ENCODE measurements around the gene ARHGEF25.

The ARHGEF25 gene

GRCh38 chr12:57623811-57624390 lies 12.7 kb downstream of the ARHGEF25 start:
- Histone ChIP-seq H3K27ac (ENCODE audit: low read depth, low read length) (no peak overlapping the region), H3K4me1 (ENCODE audit: control insufficient read depth, insufficient read depth, low read length) (peaks cover 19% of the 10 kb centered on the region), H3K9ac (ENCODE audit: low read length) (no peak overlapping the region), H3K27me3 (ENCODE audit: control insufficient read depth, insufficient read depth, low read length) (peaks cover 100% of the 10 kb centered on the region), H3K4me3 (ENCODE audit: low read depth, low read length) (no peak overlapping the region), H3K9me3 (ENCODE audit: control insufficient read depth, insufficient read depth, low read depth, low read length) (no peaks in the 10 kb centered on the region), H3K36me3 (ENCODE audit: control insufficient read depth, insufficient read depth, low read length) (no peaks in the 10 kb centered on the region)

GRCh38 chr12:57624441-57625220 lies 13.4 kb downstream of the ARHGEF25 start:
- Histone ChIP-seq H3K36me3 (ENCODE audit: control insufficient read depth, insufficient read depth, low read length) (no peaks in the 10 kb centered on the region), H3K27me3 (ENCODE audit: control insufficient read depth, insufficient read depth, low read length) (peaks cover 100% of the 10 kb centered on the region), H3K9ac (ENCODE audit: low read length) (no peak overlapping the region)

GRCh38 chr12:57625261-57626032 lies 14.2 kb downstream of the ARHGEF25 start:
- Histone ChIP-seq H3K36me3 (ENCODE audit: control insufficient read depth, insufficient read depth, low read length) (no peaks in the 10 kb centered on the region), H3K27me3 (ENCODE audit: control insufficient read depth, insufficient read depth, low read length) (peaks cover 100% of the 10 kb centered on the region), H3K4me1 (ENCODE audit: control insufficient read depth, insufficient read depth, low read length) (peaks cover 14% of the 10 kb centered on the region), H3K9me3 (ENCODE audit: control insufficient read depth, insufficient read depth, low read depth, low read length) (no peaks in the 10 kb centered on the region), H3K9ac (ENCODE audit: low read length) (no peak overlapping the region), H3K4me3 (ENCODE audit: low read depth, low read length) (no peak overlapping the region), H3K27ac (ENCODE audit: low read depth, low read length) (no peak overlapping the region)

More at GRCh38 chr12:57624441-57625220, 13.4 kb downstream of the ARHGEF25 start:
- H3K27ac ChIP-seq (ENCODE audit: low read depth, low read length) = no peak overlapping the region
- no peak overlapping the region for H3K4me3 ChIP-seq (ENCODE audit: low read depth, low read length)
- H3K4me1 ChIP-seq (ENCODE audit: control insufficient read depth, insufficient read depth, low read length) = peaks cover 14% of the 10 kb centered on the region
- no peaks in the 10 kb centered on the region for H3K9me3 ChIP-seq (ENCODE audit: control insufficient read depth, insufficient read depth, low read depth, low read length)

DNA sequence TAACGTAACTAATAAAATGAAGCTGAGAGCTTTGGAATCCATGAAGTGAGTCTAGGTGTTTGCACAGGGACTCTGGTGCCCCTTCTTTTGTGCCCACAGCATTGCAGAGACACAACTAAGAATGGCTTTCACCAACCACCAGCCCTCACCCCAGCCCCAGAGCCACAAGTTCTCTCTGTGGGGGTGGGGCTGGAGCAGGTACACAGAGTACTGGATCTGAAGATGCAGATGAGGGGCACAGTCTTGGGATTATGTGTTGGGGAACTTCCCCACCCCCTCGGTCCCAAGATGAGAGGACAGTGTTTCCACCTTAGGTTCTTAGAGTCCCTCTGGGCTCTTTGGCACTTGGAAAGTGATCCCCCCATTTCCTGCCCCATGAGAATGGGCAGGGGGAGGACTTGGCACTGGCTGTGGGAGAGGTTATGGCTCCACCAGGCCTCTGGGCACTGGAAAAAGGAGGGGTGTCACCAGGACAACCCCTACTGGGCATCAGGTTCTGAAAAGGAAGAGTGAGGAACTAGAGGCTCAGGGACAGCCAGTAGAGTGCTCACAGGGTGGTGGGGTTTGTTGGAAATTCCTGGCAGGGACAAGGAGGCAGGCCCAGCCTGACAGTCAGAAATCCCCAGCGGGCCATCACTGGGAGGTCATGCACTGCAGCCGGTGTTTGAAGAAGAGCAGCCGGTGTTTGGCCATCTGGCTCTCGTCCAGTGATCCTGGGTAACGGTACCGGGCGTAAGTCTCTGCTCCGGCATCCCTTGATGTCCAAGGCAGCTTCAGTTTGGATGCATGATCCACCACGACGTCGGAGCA lies 15.1 kb downstream of the ARHGEF25 start:
- Histone ChIP-seq H3K9me3 (ENCODE audit: control insufficient read depth, insufficient read depth, low read depth, low read length) (no peaks in the 10 kb centered on the region), H3K9ac (ENCODE audit: low read length) (no peak overlapping the region), H3K36me3 (ENCODE audit: control insufficient read depth, insufficient read depth, low read length) (no peaks in the 10 kb centered on the region), H3K4me1 (ENCODE audit: control insufficient read depth, insufficient read depth, low read length) (peaks cover 8% of the 10 kb centered on the region), H3K27me3 (ENCODE audit: control insufficient read depth, insufficient read depth, low read length) (peaks cover 100% of the 10 kb centered on the region), H3K27ac (ENCODE audit: low read depth, low read length) (no peak overlapping the region), H3K4me3 (ENCODE audit: low read depth, low read length) (no peak overlapping the region)

DNA sequence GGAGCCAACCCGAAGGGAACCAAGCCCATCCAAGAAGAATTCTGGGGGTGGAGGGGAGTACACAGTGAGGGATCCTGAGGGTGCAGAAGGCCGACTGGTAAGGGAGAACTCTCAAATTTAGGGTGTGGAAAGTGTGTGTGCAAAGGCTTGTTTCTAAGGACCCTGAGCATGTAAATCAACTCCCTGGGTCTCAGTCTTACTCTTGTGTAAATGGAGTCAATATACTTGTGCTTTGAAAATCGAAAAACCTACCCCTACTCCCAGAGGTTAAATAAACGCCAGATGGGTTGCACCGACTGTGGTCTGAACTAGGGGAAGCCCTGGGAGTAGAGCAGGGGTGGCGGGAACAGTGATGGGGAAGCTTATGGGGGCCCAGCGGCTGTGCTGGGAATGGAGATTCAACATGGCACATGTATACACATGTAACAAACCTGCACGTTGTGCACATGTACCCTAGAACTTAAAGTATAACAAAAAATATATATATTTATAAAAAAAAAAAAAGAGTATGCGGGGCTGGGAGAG lies 15.7 kb downstream of the ARHGEF25 start:
- no peak overlapping the region for H3K9ac ChIP-seq (ENCODE audit: low read length)

DNA sequence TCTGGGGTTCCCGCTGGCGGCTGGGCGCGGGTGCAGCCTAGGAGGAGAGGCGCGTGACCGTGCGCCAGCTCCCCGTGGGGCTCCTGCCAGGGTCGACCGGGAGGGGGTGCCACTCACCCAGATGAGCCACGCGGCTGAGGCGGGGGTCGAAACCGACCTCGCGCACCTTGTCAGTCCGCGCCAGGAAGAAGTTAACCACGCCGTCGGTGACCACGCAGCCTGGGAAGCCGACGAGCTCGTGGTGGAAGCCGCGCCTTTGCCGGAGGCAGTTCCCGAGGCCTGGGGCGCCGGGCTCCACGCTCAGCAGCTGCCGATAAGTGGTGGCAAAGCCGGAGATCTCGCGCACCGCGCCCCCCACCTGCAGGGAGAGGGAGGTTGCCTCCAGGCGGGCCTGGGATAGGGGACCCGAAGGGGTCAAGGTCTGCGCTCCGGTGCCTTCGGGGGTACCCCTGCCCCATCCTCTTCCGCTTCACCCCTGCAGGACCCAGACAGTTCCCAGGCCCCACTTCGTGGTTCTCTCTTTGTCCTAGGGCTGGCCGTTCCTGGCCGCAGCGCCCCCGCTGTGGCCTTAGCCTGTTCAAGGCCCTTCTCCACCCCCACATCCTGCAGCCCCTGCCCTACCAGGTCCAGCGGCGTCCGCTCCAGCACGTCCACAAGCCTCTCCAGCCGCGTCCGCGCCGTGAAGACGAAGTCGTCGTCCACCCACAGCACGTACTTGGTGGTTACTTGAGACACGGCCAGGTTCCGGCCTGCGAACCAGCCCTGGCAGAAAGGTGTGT lies 16.5 kb downstream of the ARHGEF25 start:
- peaks cover 10% of the 10 kb centered on the region for H3K4me1 ChIP-seq (ENCODE audit: control insufficient read depth, insufficient read depth, low read length)
- H3K9me3 ChIP-seq (ENCODE audit: control insufficient read depth, insufficient read depth, low read depth, low read length) = no peaks in the 10 kb centered on the region
- no peak overlapping the region for H3K9ac ChIP-seq (ENCODE audit: low read length)
- H3K36me3 ChIP-seq (ENCODE audit: control insufficient read depth, insufficient read depth, low read length) = no peaks in the 10 kb centered on the region
- H3K4me3 ChIP-seq (ENCODE audit: low read depth, low read length) = peak overlapping the region; percentile 41; the same call in 1 of the 2 replicates
- peaks cover 100% of the 10 kb centered on the region for H3K27me3 ChIP-seq (ENCODE audit: control insufficient read depth, insufficient read depth, low read length)
- H3K27ac ChIP-seq (ENCODE audit: low read depth, low read length) = no peak overlapping the region

More for the DNA sequence above, 15.7 kb downstream of the ARHGEF25 start:
- H3K36me3 ChIP-seq (ENCODE audit: control insufficient read depth, insufficient read depth, low read length) = no peaks in the 10 kb centered on the region
- H3K4me3 ChIP-seq (ENCODE audit: low read depth, low read length) = no peak overlapping the region
- peaks cover 10% of the 10 kb centered on the region for H3K4me1 ChIP-seq (ENCODE audit: control insufficient read depth, insufficient read depth, low read length)
- H3K27ac ChIP-seq (ENCODE audit: low read depth, low read length) = no peak overlapping the region
- H3K27me3 ChIP-seq (ENCODE audit: control insufficient read depth, insufficient read depth, low read length) = peaks cover 100% of the 10 kb centered on the region
- no peaks in the 10 kb centered on the region for H3K9me3 ChIP-seq (ENCODE audit: control insufficient read depth, insufficient read depth, low read depth, low read length)

GRCh38 chr12:57628280-57629191 lies 17.3 kb downstream of the ARHGEF25 start:
- Histone ChIP-seq H3K36me3 (ENCODE audit: control insufficient read depth, insufficient read depth, low read length) (no peaks in the 10 kb centered on the region), H3K27ac (ENCODE audit: low read depth, low read length) (no peak overlapping the region), H3K9ac (ENCODE audit: low read length) (no peak overlapping the region), H3K27me3 (ENCODE audit: control insufficient read depth, insufficient read depth, low read length) (peaks cover 100% of the 10 kb centered on the region), H3K9me3 (ENCODE audit: control insufficient read depth, insufficient read depth, low read depth, low read length) (no peaks in the 10 kb centered on the region), H3K4me3 (ENCODE audit: low read depth, low read length) (peak overlapping the region; percentile 41; the same call in 1 of the 2 replicates), H3K4me1 (ENCODE audit: control insufficient read depth, insufficient read depth, low read length) (peaks cover 13% of the 10 kb centered on the region)

DNA sequence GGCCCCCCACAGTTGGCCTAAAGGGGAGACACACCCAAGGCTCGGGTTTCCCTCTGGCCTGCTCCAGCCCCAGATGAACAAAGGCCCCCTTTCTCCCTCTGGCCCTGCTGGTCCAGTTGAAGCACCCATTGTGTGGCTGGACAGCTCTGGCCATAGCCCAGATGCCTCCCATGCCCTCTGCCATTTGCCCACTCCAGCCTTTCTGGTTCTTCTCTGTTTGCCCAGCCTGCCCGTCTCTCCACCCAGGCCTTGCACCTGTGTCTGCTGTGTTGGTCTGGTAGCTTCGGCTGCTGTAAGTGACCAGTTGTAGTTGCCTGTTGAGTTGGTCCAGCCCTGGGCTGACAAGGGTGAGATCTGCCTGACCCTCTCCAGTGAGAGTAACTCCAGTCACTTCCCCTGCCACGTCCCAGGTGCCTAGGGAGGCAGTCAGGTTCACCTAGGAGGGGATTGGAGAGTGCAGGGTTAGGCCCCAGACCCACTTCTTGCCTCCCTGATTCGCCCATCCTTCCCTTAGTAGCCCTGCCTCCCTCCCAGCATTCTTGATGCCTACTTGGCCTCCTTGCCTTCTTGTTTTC lies 18.7 kb downstream of the ARHGEF25 start:
- Histone ChIP-seq H3K4me3 (ENCODE audit: low read depth, low read length) (no peak overlapping the region), H3K36me3 (ENCODE audit: control insufficient read depth, insufficient read depth, low read length) (no peaks in the 10 kb centered on the region), H3K27me3 (ENCODE audit: control insufficient read depth, insufficient read depth, low read length) (peaks cover 98% of the 10 kb centered on the region), H3K9ac (ENCODE audit: low read length) (no peak overlapping the region), H3K9me3 (ENCODE audit: control insufficient read depth, insufficient read depth, low read depth, low read length) (no peaks in the 10 kb centered on the region), H3K4me1 (ENCODE audit: control insufficient read depth, insufficient read depth, low read length) (peaks cover 13% of the 10 kb centered on the region), H3K27ac (ENCODE audit: low read depth, low read length) (no peak overlapping the region)

GRCh38 chr12:57630891-57631433 lies 19.7 kb downstream of the ARHGEF25 start:
- Histone ChIP-seq H3K9ac (ENCODE audit: low read length) (no peak overlapping the region), H3K4me1 (ENCODE audit: control insufficient read depth, insufficient read depth, low read length) (peaks cover 13% of the 10 kb centered on the region), H3K27me3 (ENCODE audit: control insufficient read depth, insufficient read depth, low read length) (peaks cover 93% of the 10 kb centered on the region), H3K27ac (ENCODE audit: low read depth, low read length) (no peak overlapping the region), H3K4me3 (ENCODE audit: low read depth, low read length) (no peak overlapping the region), H3K36me3 (ENCODE audit: control insufficient read depth, insufficient read depth, low read length) (no peaks in the 10 kb centered on the region), H3K9me3 (ENCODE audit: control insufficient read depth, insufficient read depth, low read depth, low read length) (no peaks in the 10 kb centered on the region)
